HG03439 (cell line): ENCODE measurements around the gene IGSF21.

ENCODE experiments used
- ATAC-seq: cut with Tn5 transposase; IDR thresholded peaks from one replicate; pipeline ENCODE4 v1.9.1; 2021; ENCODE audit warnings: mild to moderate bottlenecking, moderate library complexity; ENCODE audit not compliant: unreplicated experiment

IGSF21 gene

GRCh38 chr1:18203645-18204044 lies 96.0 kb downstream of the IGSF21 start:
- no peak for ATAC-seq

DNA sequence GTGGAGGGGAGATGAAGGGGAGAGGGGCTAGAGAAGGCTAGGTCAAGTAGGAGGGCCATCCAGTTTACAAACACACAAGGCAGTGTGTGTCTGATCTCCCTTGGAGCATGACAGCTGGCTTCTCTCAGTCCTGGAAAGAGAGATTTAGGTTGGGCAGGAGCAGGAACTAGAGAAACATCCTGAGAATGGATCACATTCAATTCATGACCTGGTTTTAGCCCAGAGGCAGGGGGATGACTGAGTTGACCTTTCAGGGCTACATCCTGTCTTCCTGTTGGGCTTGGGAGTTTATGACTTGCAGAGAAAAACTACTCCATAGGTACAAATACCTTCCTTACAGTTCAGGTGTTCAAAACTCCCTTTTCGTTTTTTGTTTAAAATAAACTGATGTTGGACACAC lies 97.0 kb downstream of the IGSF21 start:
- ATAC-seq, result no peak

DNA sequence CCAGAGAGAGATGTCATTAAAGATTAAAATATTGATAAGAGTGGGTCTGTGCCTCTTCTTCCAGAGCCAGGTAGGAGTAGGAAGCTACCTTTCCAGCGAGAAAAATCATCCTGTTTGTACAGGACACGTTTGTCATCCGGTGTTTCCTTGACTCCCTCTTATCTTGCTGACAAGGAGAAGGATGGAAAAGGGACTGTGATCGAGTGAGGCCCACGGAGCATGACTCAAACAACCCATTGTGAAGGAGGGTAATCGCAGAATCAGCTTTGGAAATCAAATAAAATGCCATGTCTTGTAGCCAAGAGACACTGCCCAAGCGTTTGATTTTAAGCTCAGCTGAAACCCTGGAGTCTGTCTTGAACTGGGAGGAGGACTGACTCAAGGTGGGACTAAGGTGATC lies 97.7 kb downstream of the IGSF21 start:
- no peak for ATAC-seq

DNA sequence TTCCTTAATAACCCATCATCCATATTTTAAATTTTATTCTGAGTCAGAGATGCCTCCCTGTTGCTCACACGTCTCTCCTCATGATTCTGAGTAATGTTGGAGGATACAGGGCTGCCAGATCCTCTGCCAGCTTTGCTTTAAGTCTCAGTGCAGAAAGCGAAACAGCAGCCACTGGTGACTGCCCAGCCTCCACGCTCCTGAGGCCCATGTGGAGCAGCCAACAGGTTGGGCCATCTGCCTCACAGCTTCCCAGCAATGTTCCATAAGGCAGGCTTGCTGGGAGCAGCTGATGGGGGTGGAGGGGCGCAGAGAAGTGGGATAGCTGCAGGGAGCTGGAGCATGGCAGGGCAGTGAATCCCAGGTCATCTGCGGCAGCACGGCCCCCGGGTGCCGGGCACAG lies 104.2 kb downstream of the IGSF21 start:
- no peak for ATAC-seq

DNA sequence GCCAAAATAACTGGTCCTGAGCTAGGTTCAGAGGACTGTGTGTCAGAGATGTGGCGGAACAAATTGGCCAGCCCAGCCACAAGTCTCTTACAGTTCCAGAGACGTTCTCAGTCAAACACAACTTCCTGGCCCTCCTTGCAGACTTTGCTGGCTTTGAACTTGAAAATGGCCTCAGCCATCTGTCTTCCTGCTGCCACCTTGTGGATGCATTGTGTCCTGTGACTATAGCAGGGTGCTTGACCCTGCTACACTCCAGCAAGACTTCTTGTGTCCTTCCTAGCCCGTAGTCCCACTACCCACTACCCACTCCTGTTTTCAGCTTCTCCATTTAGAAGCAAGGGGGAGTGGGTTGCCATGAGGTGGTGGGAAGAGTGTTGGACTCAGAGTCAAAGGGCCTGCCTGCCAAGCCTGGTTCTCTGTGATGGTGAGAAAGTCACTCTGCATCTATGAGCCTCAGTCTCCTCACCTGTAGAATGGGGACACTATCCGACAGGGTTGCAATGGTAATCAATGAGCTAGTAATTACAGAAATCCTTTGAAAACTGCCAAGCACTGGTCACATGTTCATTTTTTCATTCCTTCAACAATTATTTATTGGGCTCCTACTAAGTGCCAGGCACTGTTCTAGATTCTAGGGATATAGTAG lies 109.9 kb downstream of the IGSF21 start:
- no peak for ATAC-seq

- no peak for ATAC-seq
These were observed 122.0 kb downstream of the IGSF21 start for GRCh38 chr1:18229625-18230024.

DNA sequence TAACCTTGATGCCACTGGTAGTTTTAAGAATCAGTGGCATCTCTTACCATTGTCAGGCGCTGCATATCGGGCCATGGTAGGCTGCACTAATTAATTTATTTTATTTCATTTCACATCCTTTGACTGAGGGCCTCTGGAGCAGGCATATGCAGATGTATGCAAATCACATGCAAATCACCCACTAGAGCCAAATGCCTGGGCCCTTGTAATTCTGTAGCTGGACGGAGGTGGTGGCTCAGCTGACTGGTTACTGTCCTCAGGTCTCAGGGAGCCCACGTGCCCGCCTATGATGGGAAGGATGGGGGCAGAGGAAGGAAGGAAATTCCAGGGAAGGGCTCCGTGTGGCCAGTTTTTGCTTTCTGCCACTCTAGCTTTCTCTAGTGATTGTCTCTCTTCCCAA lies 122.7 kb downstream of the IGSF21 start:
- ATAC-seq, result no peak

- ATAC-seq, result no peak
These were observed 123.2 kb downstream of the IGSF21 start for GRCh38 chr1:18230840-18231239.

- ATAC-seq, result no peak
These were observed 124.5 kb downstream of the IGSF21 start for GRCh38 chr1:18232052-18232451.

DNA sequence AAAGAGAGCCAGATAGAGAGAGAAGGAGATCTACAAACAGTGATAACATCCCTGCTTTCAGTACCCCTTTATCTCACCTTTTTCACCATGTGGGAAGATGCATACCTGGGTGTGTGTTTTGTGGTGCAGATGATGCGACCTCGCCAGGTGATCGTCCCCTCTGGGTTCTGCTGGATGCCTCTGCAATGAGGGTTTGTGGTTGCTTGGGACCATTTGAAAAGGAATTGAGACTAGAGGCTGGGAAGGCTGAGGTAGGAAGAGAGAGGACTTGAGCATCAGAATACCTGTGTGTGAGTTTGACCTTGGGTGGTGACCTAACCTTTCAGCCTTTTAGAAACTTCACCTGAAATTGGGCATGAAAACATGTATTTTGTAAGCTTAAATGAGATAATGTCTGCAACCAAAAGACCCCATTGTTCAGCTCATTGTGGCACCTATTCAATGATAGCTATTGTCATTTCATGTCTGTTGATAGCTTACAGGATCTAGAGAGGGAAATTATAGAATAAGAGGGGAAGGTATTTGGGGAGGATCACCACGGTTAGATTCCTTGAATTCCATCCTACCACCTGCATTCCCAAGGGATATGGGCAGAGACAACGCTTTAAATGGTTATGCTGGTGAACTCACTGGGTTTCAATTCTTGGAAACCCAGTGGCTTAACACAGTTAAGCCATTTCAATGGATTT lies 125.7 kb downstream of the IGSF21 start:
- no peak for ATAC-seq

GRCh38 chr1:18234790-18235242 lies 127.2 kb downstream of the IGSF21 start:
- no peak for ATAC-seq

- no peak for ATAC-seq
These were observed 129.8 kb downstream of the IGSF21 start for GRCh38 chr1:18237371-18237770.

- no peak for ATAC-seq
These were observed 130.6 kb downstream of the IGSF21 start for GRCh38 chr1:18238190-18238589.

DNA sequence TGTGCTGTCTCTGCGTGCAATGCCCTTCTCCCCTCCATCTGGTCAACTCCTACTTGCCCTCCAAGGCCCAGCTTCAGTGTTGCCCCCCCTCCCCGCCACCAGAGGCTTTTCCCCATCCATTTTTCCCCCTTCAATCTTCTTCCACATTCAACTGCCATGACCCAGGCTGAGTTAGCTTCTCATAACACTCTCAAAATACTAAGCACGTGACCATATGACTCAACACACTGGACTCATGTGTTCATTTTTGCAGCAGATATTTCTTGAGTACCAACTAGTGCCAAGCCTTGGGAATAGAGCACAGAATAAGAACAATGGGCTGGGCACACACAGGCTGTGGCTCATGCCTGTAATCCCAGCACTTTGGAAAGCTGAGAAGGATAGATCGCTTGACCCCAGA lies 132.1 kb downstream of the IGSF21 start:
- ATAC-seq, result no peak

- no peak for ATAC-seq
These were observed 133.3 kb downstream of the IGSF21 start for GRCh38 chr1:18240906-18241305.

- no peak for ATAC-seq
These were observed 134.3 kb downstream of the IGSF21 start for GRCh38 chr1:18241891-18242290.

DNA sequence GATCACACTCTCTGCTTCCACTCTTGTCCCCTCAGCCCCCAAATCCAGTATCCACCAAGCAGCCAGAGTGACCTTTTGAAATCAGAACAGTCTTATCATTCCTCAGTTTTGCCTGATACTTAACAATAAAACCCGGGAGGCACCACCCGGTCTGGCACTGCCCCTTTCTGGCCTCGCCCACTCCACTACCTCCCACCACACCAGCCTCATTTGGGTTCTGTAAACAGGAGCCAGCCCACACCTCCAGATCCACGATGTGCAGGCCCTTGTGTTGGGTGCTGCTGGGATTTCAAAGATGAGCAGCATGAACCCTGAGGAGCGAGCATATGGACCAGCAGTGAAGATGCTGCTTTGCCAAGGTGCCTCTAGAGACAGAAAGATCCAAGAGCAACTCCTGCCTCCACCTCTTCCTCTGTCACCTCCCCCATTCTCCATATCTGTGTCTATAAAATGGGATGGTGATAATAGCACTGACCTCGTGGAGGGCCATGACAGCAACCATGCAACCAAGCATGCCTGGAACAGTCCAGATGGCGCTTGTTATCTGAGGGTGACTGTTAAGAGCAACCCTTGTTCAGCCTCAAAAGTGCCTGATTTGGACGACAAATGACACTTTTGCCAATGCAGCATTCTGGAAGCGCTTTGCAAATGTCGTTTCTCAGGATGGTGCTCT lies 136.0 kb downstream of the IGSF21 start:
- no peak for ATAC-seq

DNA sequence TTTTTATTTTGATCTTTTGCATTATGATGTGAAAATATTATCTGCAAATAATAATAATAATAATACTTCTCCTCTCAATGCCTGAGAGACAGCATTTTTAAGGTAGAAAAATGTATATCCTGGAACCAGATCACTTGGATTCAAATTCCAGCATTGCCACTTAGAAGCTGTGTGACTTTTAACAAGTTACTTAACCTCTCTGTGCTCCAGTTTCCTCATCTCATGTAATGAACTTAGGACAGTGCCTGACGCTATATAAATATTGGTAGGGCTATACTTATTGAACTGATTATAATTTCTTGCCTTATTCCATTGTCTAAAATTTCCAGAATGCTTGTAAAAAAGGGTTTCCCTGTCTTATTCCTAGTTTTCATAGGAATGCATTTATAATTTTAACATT lies 137.2 kb downstream of the IGSF21 start:
- no peak for ATAC-seq

DNA sequence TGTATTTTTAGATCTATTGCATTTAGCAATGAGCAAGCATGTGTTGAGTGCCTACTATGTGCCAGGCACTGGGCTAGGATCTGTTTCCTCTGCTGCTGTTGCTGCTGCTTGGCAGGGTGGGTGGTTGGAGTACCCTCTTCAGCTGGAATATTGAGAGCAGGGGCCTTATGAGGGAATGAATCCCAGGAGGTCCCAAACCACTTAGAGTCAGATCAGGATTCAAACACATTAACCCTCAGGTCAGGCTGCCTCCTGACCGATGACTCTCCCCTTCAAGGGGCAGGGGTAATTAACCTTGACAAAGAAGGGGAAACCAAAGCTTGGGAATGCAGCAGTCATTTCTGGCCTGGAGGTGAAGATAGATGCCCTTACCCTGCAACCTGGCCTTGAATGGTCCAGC lies 138.0 kb downstream of the IGSF21 start:
- ATAC-seq, result no peak

DNA sequence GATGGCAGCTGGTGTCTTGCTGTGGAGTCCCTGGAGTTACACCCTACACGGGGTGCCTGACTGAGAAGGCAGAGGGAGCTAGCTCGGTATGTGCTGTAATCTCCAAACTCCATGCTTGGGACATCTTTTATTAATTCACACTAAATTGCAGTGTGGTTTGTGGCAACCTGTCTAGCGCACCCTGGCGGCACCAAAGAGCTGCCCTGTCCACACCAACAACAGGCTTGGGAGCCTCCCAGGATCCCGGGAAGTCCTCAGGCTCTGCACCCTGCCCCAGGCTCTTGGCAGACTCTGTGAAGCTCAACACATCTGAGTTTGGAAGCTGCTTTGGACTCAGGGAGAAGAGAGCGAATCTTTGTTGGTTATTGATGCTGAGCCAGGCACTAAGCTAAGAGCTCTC lies 138.9 kb downstream of the IGSF21 start:
- ATAC-seq, result no peak

DNA sequence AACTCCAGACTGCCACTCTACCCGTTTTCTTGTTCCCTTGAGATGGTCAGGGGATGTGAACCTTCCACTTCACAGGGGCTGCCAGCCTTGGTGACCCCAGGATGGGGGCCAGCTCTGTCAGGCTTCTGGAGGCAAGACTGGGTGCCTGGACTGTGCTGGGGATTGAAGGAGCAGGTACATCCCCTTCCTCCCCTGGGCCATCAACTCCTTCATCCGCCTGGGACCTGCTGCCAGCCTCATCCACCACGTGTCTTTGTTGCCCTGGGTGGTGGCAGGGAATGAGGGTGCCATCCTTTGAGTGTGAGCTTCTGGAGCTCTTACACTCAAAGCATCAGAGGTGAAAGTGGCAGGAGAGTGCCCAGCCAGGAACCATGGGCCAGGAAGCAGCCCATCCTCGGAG lies 139.6 kb downstream of the IGSF21 start:
- ATAC-seq, result no peak

GRCh38 chr1:18249631-18250030 lies 142.0 kb downstream of the IGSF21 start:
- no peak for ATAC-seq
